ENCODE data around the gene AHSG. TPM values are rescaled to one million over a fixed set of nuclear protein-coding genes. Genes with fewer than 3 reads are reported as not detected.
A peak's percentile ranks its signal among the peaks of the same experiment; 100 is the strongest.

Gene AHSG
- total and polyA plus RNA-seq, 5 donors from 2014 or later, result not detected

DNA sequence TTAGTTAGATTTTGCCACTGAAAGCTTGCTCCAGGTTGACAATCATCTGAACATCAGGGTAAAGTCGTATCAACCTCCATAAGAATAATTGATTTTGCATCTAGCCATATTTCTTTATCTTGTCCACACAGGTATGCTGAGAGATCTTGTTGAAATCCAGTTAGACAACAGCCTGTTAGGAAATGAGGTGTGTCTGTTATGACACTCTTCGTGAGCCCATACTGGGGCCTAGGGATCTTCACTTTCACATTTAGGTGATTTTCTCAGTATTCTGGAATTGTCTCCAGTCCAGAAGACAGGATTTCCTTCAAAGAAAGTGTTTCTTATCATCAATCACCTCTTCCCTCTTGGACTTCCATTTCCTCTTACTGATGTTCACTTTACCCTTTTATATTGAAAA is 24.2 kb upstream of the AHSG start:
- Mint-ChIP-seq H3K27ac (peak overlapping the region in 1 of 3 donors; percentile 24), H3K4me3 (no peak overlapping the region)
- no peak for ATAC-seq (ENCODE audit: low read depth in 2 of 2)

DNA sequence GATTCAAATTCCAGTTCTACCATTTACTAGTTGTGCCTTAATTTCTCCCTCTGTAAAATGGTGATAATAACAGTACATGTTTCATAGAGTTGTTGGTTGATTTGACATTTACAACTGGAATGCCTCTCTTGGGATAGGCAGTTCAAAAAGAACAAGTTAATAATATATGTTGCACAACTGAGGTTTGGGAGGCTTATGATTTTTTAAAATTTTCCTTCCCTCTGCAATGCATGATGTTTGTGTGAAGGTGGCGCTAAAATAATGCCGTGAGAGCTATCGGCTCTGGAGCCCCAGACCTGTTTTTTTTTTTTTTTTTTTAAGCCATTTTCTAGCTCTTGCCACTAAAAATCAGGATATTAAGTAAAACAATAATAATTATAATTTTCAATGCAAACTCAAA is 23.7 kb upstream of the AHSG start:
- no peak overlapping the region for H3K4me3 Mint-ChIP-seq
- H3K9me3 Mint-ChIP-seq, result no peaks in the 10 kb centered on the region
- Histone ChIP-seq H3K27me3 (ENCODE audit: control insufficient read depth, insufficient read depth, low read length) (no peaks in the 10 kb centered on the region), H3K4me3 (ENCODE audit: low read depth, low read length) (no peak overlapping the region), H3K4me1 (ENCODE audit: control insufficient read depth, insufficient read depth, low read length, poor library complexity, severe bottlenecking) (peaks cover 13% of the 10 kb centered on the region), H3K36me3 (ENCODE audit: control insufficient read depth, insufficient read depth, low read length) (peaks cover 19% of the 10 kb centered on the region), H3K9me3 (ENCODE audit: control insufficient read depth in 2 of 2, low read length in 2 of 2) (no peaks in the 10 kb centered on the region), H3K27ac (ENCODE audit: insufficient read depth, low read length, poor library complexity, severe bottlenecking) (no peak overlapping the region)
- H3K36me3 Mint-ChIP-seq, result peaks cover 18% of the 10 kb centered on the region
- H3K27ac Mint-ChIP-seq, result peak overlapping the region in 1 of 3 donors; percentile 24
- no peak for ATAC-seq (ENCODE audit: low read depth in 2 of 2)
- H3K4me1 Mint-ChIP-seq, result peaks cover 10 to 19% (median 14%) of the 10 kb centered on the region in 4 donors
- DNase-seq, result no peak
- H3K27me3 Mint-ChIP-seq, result no peaks in the 10 kb centered on the region

More for the DNA sequence above, 24.2 kb upstream of the AHSG start:
- no peak overlapping the region for H3K4me3 ChIP-seq (ENCODE audit: low read depth, low read length)
- H3K27me3 Mint-ChIP-seq, result no peaks in the 10 kb centered on the region
- H3K36me3 Mint-ChIP-seq, result peaks cover 20% of the 10 kb centered on the region
- DNase-seq, result no peak
- no peaks in the 10 kb centered on the region for H3K27me3 ChIP-seq (ENCODE audit: control insufficient read depth, insufficient read depth, low read length)
- peaks cover 13% of the 10 kb centered on the region for H3K4me1 ChIP-seq (ENCODE audit: control insufficient read depth, insufficient read depth, low read length, poor library complexity, severe bottlenecking)
- H3K9me3 Mint-ChIP-seq, result no peaks in the 10 kb centered on the region
- H3K4me1 Mint-ChIP-seq, result peaks cover 10 to 19% (median 14%) of the 10 kb centered on the region in 4 donors
- H3K9me3 ChIP-seq (ENCODE audit: control insufficient read depth in 2 of 2, low read length in 2 of 2), result no peaks in the 10 kb centered on the region
- H3K36me3 ChIP-seq (ENCODE audit: control insufficient read depth, insufficient read depth, low read length), result peaks cover 24% of the 10 kb centered on the region
- H3K27ac ChIP-seq (ENCODE audit: insufficient read depth, low read length, poor library complexity, severe bottlenecking), result no peak overlapping the region

DNA sequence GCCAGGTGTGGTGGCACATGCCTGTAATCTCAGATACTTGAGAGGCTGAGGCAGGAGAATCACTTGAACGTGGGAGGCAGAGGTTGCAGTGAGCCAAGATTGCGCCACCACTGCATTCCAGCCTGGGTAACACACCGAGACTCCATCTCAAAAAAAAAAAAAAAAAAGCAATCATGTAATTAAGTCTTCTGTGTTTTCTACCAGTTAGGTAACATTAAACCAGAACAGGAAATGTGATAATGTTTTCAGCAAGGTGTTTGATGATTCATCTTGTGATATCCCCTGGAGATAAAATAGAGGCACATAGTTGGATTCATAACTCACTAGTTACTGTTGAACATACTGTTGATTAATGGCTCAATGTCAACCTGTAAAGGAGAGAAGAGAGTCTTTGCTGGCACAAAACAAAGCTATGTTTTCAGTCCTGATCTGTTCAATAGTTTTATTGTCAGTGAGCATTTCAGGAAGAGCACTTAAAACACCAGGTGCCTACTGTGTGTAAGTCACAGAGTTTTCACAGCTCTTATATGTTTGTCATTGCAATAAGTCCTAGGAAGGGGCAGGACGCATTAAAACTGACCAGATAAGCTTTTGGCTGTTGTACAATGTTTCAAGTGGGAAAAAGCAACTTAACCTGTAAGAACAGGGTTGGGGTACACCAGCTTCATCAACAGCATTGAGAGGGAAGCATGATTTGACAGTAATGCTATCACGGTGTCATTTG is 22.8 kb upstream of the AHSG start:
- peaks cover 10% of the 10 kb centered on the region for H3K36me3 ChIP-seq (ENCODE audit: control insufficient read depth, insufficient read depth, low read length)
- peak overlapping the region in 2 of 4 donors; percentile 16 to 49 for H3K4me3 Mint-ChIP-seq
- no peaks in the 10 kb centered on the region for H3K27me3 Mint-ChIP-seq

GRCh38 chr3:186590580-186591295 is 22.1 kb upstream of the AHSG start:
- Histone ChIP-seq H3K27me3 (ENCODE audit: control insufficient read depth, insufficient read depth, low read length) (no peaks in the 10 kb centered on the region), H3K27ac (ENCODE audit: insufficient read depth, low read length, poor library complexity, severe bottlenecking) (peak overlapping the region; percentile 51), H3K36me3 (ENCODE audit: control insufficient read depth, insufficient read depth, low read length) (peaks cover 4% of the 10 kb centered on the region), H3K4me3 (ENCODE audit: low read depth, low read length) (no peak overlapping the region), H3K4me1 (ENCODE audit: control insufficient read depth, insufficient read depth, low read length, poor library complexity, severe bottlenecking) (peaks cover 13% of the 10 kb centered on the region), H3K9me3 (ENCODE audit: control insufficient read depth in 2 of 2, low read length in 2 of 2) (no peaks in the 10 kb centered on the region)
- no peaks in the 10 kb centered on the region for H3K9me3 Mint-ChIP-seq
- H3K4me3 Mint-ChIP-seq, result no peak overlapping the region
- H3K4me1 Mint-ChIP-seq, result peaks cover 10 to 19% (median 14%) of the 10 kb centered on the region in 4 donors
- H3K27me3 Mint-ChIP-seq, result no peaks in the 10 kb centered on the region
- DNase-seq (no peak), ATAC-seq (ENCODE audit: low read depth in 2 of 2) (no peak)
- H3K27ac Mint-ChIP-seq, result peak overlapping the region; percentile 77 to 90 (median 86)
- H3K36me3 Mint-ChIP-seq, result peaks cover 4% of the 10 kb centered on the region

More for the DNA sequence above, 22.8 kb upstream of the AHSG start:
- H3K27me3 ChIP-seq (ENCODE audit: control insufficient read depth, insufficient read depth, low read length), result no peaks in the 10 kb centered on the region
- no peaks in the 10 kb centered on the region for H3K9me3 ChIP-seq (ENCODE audit: control insufficient read depth in 2 of 2, low read length in 2 of 2)
- H3K4me3 ChIP-seq (ENCODE audit: low read depth, low read length), result peak overlapping the region; percentile 26
- H3K36me3 Mint-ChIP-seq, result peaks cover 9% of the 10 kb centered on the region
- ATAC-seq (ENCODE audit: low read depth in 2 of 2) (peak; percentile 96), DNase-seq (peak in 2 of 3 donors; percentile 39 to 73)
- peaks cover 13% of the 10 kb centered on the region for H3K4me1 ChIP-seq (ENCODE audit: control insufficient read depth, insufficient read depth, low read length, poor library complexity, severe bottlenecking)
- H3K27ac Mint-ChIP-seq, result peak overlapping the region; percentile 77 to 90 (median 86)
- H3K27ac ChIP-seq (ENCODE audit: insufficient read depth, low read length, poor library complexity, severe bottlenecking), result peak overlapping the region; percentile 51
- no peaks in the 10 kb centered on the region for H3K9me3 Mint-ChIP-seq
- peaks cover 10 to 19% (median 14%) of the 10 kb centered on the region in 4 donors for H3K4me1 Mint-ChIP-seq

GRCh38 chr3:186592682-186593081 is 20.2 kb upstream of the AHSG start:
- Mint-ChIP-seq H3K9me3 (no peaks in the 10 kb centered on the region), H3K4me1 (peaks cover 10 to 19% (median 14%) of the 10 kb centered on the region in 4 donors), H3K36me3 (no peaks in the 10 kb centered on the region), H3K27me3 (peaks cover 6% of the 10 kb centered on the region), H3K4me3 (no peak overlapping the region), H3K27ac (no peak overlapping the region)
- ATAC-seq (ENCODE audit: low read depth in 2 of 2) (no peak), DNase-seq (no peak)
- Histone ChIP-seq H3K4me1 (ENCODE audit: control insufficient read depth, insufficient read depth, low read length, poor library complexity, severe bottlenecking) (peaks cover 13% of the 10 kb centered on the region), H3K9me3 (ENCODE audit: control insufficient read depth in 2 of 2, low read length in 2 of 2) (no peaks in the 10 kb centered on the region), H3K27ac (ENCODE audit: insufficient read depth, low read length, poor library complexity, severe bottlenecking) (no peak overlapping the region), H3K36me3 (ENCODE audit: control insufficient read depth, insufficient read depth, low read length) (no peaks in the 10 kb centered on the region), H3K27me3 (ENCODE audit: control insufficient read depth, insufficient read depth, low read length) (no peaks in the 10 kb centered on the region), H3K4me3 (ENCODE audit: low read depth, low read length) (no peak overlapping the region)

- Mint-ChIP-seq H3K9me3 (no peaks in the 10 kb centered on the region), H3K27me3 (peaks cover 6% of the 10 kb centered on the region), H3K4me1 (peaks cover 9 to 16% (median 12%) of the 10 kb centered on the region in 4 donors), H3K36me3 (no peaks in the 10 kb centered on the region), H3K4me3 (no peak overlapping the region), H3K27ac (no peak overlapping the region)
- DNase-seq (no peak), ATAC-seq (ENCODE audit: low read depth in 2 of 2) (no peak)
- H3K27me3 ChIP-seq (ENCODE audit: control insufficient read depth, insufficient read depth, low read length), result no peaks in the 10 kb centered on the region
- H3K27ac ChIP-seq (ENCODE audit: insufficient read depth, low read length, poor library complexity, severe bottlenecking), result no peak overlapping the region
- peaks cover 13% of the 10 kb centered on the region for H3K4me1 ChIP-seq (ENCODE audit: control insufficient read depth, insufficient read depth, low read length, poor library complexity, severe bottlenecking)
- no peaks in the 10 kb centered on the region for H3K9me3 ChIP-seq (ENCODE audit: control insufficient read depth in 2 of 2, low read length in 2 of 2)
- H3K4me3 ChIP-seq (ENCODE audit: low read depth, low read length), result no peak overlapping the region
- no peaks in the 10 kb centered on the region for H3K36me3 ChIP-seq (ENCODE audit: control insufficient read depth, insufficient read depth, low read length)
Measured at GRCh38 chr3:186593862-186594261, 19.0 kb upstream of the AHSG start.

DNA sequence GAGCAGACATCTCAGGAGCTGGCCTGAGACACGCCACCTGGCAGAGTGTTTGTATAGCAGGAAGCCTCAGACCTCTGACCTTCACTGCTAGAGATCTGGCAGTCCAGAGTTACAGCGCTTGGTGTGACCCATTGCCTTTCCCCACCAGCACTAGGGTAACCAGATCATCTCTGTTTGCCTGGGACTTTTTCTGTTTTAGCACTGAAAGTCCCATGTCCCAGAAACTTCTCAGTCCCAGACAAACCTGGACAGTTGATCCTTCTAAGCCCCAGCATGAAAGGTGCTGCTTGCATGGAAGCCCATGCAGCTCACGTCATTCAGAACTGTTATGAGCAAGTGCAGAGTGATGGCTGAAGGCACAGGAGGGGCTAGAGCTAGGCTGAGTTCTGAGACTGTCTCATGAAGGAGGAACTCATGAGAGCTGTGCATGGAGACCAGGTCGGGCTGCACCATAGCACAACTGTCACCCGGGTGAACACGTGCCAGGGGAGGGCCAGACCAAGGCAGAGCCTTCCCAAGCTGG is 18.2 kb upstream of the AHSG start:
- no peaks in the 10 kb centered on the region for H3K36me3 ChIP-seq (ENCODE audit: control insufficient read depth, insufficient read depth, low read length)
- H3K27ac Mint-ChIP-seq, result no peak overlapping the region
- no peak for DNase-seq
- peaks cover 6% of the 10 kb centered on the region for H3K27me3 Mint-ChIP-seq
- no peak overlapping the region for H3K4me3 ChIP-seq (ENCODE audit: low read depth, low read length)
- no peaks in the 10 kb centered on the region for H3K36me3 Mint-ChIP-seq
- H3K9me3 ChIP-seq (ENCODE audit: control insufficient read depth in 2 of 2, low read length in 2 of 2), result no peaks in the 10 kb centered on the region
- H3K27me3 ChIP-seq (ENCODE audit: control insufficient read depth, insufficient read depth, low read length), result no peaks in the 10 kb centered on the region
- H3K4me1 ChIP-seq (ENCODE audit: control insufficient read depth, insufficient read depth, low read length, poor library complexity, severe bottlenecking), result peaks cover 10% of the 10 kb centered on the region
- H3K9me3 Mint-ChIP-seq, result no peaks in the 10 kb centered on the region
- H3K4me1 Mint-ChIP-seq, result peaks cover 7 to 12% (median 10%) of the 10 kb centered on the region in 4 donors
- no peak overlapping the region for H3K27ac ChIP-seq (ENCODE audit: insufficient read depth, low read length, poor library complexity, severe bottlenecking)
- ATAC-seq (ENCODE audit: low read depth in 2 of 2), result no peak
- no peak overlapping the region for H3K4me3 Mint-ChIP-seq
